Liver (tissue), 9 donors: ENCODE results near the gene RGS10. TPM values are rescaled to one million over a fixed set of nuclear protein-coding genes. Genes with fewer than 3 reads are reported as not detected.

ENCODE experiments used
- DNase-seq: peaks from one replicate; pipeline ENCODE4 v3.0.0-alpha.2; 2017; ENCODE audit warnings: low spot score
- H3K27ac ChIP-seq, 2 donors: one replicate each; pipeline ENCODE4 v1.7.0; 2013; ENCODE audit warnings: inconsistent platforms in 2 of 2, low read length in 2 of 2, control low read depth in 1 of 2, low read depth in 1 of 2, mild to moderate bottlenecking in 1 of 2
- H3K27me3 ChIP-seq, 4 donors: one replicate each; pipeline versions ENCODE4 v1.6.1 to v1.7.0; 2013; ENCODE audit warnings: low read length in 3 of 4, inconsistent platforms in 1 of 4, mild to moderate bottlenecking in 1 of 4, moderate library complexity in 1 of 4; ENCODE audit not compliant: control insufficient read depth in 4 of 4, insufficient read depth in 4 of 4
- H3K36me3 ChIP-seq, 4 donors: one replicate each; pipeline versions ENCODE4 v1.6.1 to v1.7.0; 2013; ENCODE audit warnings: low read length in 3 of 4, mild to moderate bottlenecking in 3 of 4, low read depth in 1 of 4, moderate library complexity in 1 of 4; ENCODE audit not compliant: control insufficient read depth in 4 of 4, insufficient read depth in 3 of 4
- H3K4me1 ChIP-seq, 4 donors: one replicate each; pipeline versions ENCODE4 v1.6.1 to v1.7.0; 2013; ENCODE audit warnings: low read length in 3 of 4, mild to moderate bottlenecking in 3 of 4, moderate library complexity in 1 of 4; ENCODE audit not compliant: control insufficient read depth in 4 of 4, insufficient read depth in 4 of 4
- H3K4me3 ChIP-seq, 3 donors: one replicate each; pipeline versions ENCODE4 v1.6.1 to v1.7.0; 2013; ENCODE audit warnings: low read length in 3 of 3, control low read depth in 1 of 3, low read depth in 1 of 3, mild to moderate bottlenecking in 1 of 3
- H3K9ac ChIP-seq, 2 donors: one replicate each; pipeline ENCODE4 v1.7.0; 2013; ENCODE audit warnings: low read length in 2 of 2, mild to moderate bottlenecking in 2 of 2, moderate library complexity in 2 of 2, control low read depth in 1 of 2, low read depth in 1 of 2
- H3K9me3 ChIP-seq, 4 donors: one replicate each; pipeline versions ENCODE4 v1.6.1 to v1.7.0; 2013; ENCODE audit warnings: low read length in 3 of 4; ENCODE audit not compliant: control insufficient read depth in 4 of 4
- EGR1 ChIP-seq, 2 donors: IDR thresholded peaks; 2 replicates each; pipeline ENCODE4 v1.6.1; 2016 to 2018; ENCODE audit warnings: antibody characterized with exemption in 2 of 2, low read depth in 2 of 2
- FOXA1 ChIP-seq: IDR thresholded peaks from 2 replicates; pipeline ENCODE4 v1.6.1; 2016; ENCODE audit warnings: antibody characterized with exemption
- FOXA2 ChIP-seq: IDR thresholded peaks from 2 replicates; pipeline ENCODE4 v1.6.1; 2016; ENCODE audit warnings: antibody characterized with exemption
- GABPA ChIP-seq, 2 donors: IDR thresholded peaks in 1 of 2; conservative IDR thresholded peaks in 1 of 2; 2 replicates each; pipeline ENCODE4 v1.6.1; 2016; ENCODE audit warnings: antibody characterized with exemption in 2 of 2, mild to moderate bottlenecking in 1 of 2, moderate library complexity in 1 of 2
- HNF4A ChIP-seq, 2 donors: conservative IDR thresholded peaks; 2 replicates each; pipeline ENCODE4 v1.6.1; 2016; ENCODE audit warnings: antibody characterized with exemption in 2 of 2, mild to moderate bottlenecking in 2 of 2
- HNF4G ChIP-seq: IDR thresholded peaks from 2 replicates; pipeline ENCODE4 v1.6.1; 2016; ENCODE audit warnings: antibody characterized with exemption
- JUND ChIP-seq, 2 donors: IDR thresholded peaks; 2 replicates each; pipeline ENCODE4 v1.6.1; 2016; ENCODE audit warnings: antibody characterized with exemption in 2 of 2
- NR2F2 ChIP-seq: IDR thresholded peaks from 2 replicates; pipeline ENCODE4 v1.6.1; 2016; ENCODE audit warnings: antibody characterized with exemption
- RAD21 ChIP-seq, 2 donors: IDR thresholded peaks; 2 replicates each; pipeline ENCODE4 v1.6.1; 2016; ENCODE audit warnings: antibody characterized with exemption in 2 of 2, mild to moderate bottlenecking in 2 of 2
- REST ChIP-seq: IDR thresholded peaks from 2 replicates; pipeline ENCODE4 v1.6.1; 2016; ENCODE audit warnings: antibody characterized with exemption, mild to moderate bottlenecking
- RXRA ChIP-seq, 2 donors: IDR thresholded peaks; 2 replicates each; pipeline ENCODE4 v1.6.1; 2017 to 2018; ENCODE audit warnings: antibody characterized with exemption in 2 of 2, mild to moderate bottlenecking in 1 of 2
- SP1 ChIP-seq: IDR thresholded peaks from 2 replicates; pipeline ENCODE4 v1.6.1; 2018; ENCODE audit warnings: antibody characterized with exemption, mild to moderate bottlenecking
- TAF1 ChIP-seq: conservative IDR thresholded peaks from 2 replicates; pipeline ENCODE4 v1.6.1; 2016; ENCODE audit warnings: antibody characterized with exemption, mild to moderate bottlenecking
- YY1 ChIP-seq: IDR thresholded peaks from 2 replicates; pipeline ENCODE4 v1.6.1; 2016; ENCODE audit warnings: antibody characterized with exemption, mild to moderate bottlenecking
- WGBS: extraction: QIAGEN DNeasy Blood & Tissue Kit; methylation state at CpG from one replicate; pipeline ENCODE4 v1.1.7; 2013; 5-methylcytosine and 5-hydroxymethylcytosine counted together
- polyA plus RNA-seq, 2 donors: library from polyadenylated mRNA; stranded (reverse) in 1 of 2; unstranded in 1 of 2; fragments of 200-250 nt in 1 of 2; fragments of >200 nt in 1 of 2; fragmentation: Nextera tagmentation in 1 of 2; extraction: Ambion mirVana in 1 of 2; gene quantifications; one replicate each; pipeline versions ENCODE4 v1.2.1 to v1.2.3, GENCODE V29; 2013 to 2015
- total RNA-seq, 2 donors: library from RNA; depleted of rRNA; stranded (reverse); fragments of >200 nt; gene quantifications; one replicate each; pipeline ENCODE4 v1.2.3, GENCODE V29; 2014
- TF ChIP-seq, protein P1 (sequence below): IDR thresholded peaks from 2 replicates; pipeline ENCODE4 v1.6.1; 2016; ENCODE audit warnings: antibody characterized with exemption
- TF ChIP-seq, protein P2 (sequence below): IDR thresholded peaks from 2 replicates; pipeline ENCODE4 v1.6.1; 2016; ENCODE audit warnings: antibody characterized with exemption
- TF ChIP-seq, protein P3 (sequence below): fragments of 150-350 bp; IDR thresholded peaks from 2 replicates; pipeline ENCODE4 v1.5.1; 2017; ENCODE audit warnings: improper control_type of control experiment, low read depth, low read length; ENCODE audit not compliant: missing input control
- TF ChIP-seq, protein P4 (sequence below): IDR thresholded peaks from 2 replicates; pipeline ENCODE4 v1.6.1; 2016; ENCODE audit warnings: antibody characterized with exemption
- donor health status: healthy.
- donor health status: healthy.
- donor health status: healthy.
- donor health status: healthy.
- donor health status: healthy.

RGS10 gene
- total and polyA plus RNA-seq, 4 donors = 1.8 to 51.9 (median 2.2) TPM

DNA sequence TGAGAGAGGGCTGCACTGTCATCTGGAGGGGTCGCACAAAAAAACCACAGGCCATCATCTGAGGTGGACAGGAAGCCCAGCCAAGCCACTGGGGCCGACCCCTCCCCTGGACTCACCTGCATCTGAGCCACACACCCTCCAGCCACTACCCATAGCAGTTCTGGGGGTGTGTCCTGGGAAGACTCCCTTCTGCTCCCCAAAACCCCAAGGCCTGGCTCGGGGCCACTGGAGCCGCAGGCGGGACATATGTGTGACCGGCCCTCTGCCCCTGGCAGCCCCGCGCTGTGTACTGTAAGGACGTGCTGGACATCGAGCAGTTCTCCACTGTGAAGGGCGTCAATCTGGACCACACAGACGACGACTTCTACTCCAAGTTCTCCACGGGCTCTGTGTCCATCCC is 90.1 kb downstream of the RGS10 start (continued):
- TF ChIP-seq REST = no peak
- no peak for TF ChIP-seq FOXA2

DNA sequence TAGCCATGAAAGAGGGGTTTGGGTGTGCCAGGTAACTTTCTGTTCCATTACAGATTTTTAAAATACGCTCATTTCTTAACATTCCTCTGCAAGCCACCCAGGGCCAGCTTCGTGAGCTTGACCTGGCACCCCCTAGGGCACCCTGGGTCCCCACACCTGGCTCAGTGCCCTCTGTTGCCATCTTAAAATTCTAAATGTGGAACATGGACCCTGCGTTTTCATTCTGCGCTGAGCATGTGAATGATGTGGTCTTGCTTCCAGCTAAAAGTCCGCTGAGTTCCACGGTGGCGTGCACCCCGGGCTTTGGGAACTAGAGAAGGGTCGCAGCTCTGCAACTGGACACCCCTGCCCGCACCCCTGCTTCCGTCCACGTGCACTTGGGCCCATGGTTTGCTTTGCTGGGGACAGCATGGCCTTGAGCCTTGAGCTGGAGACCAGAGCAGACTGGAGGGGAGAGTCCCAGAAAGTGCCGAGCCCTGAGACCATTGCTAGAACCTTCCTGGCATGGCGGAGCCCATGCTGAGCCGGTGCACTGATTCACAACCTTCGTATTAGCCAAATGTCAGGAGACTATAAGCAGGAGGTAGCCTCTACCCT is 91.1 kb downstream of the RGS10 start:
- WGBS = 96% methylated on average over 16 of the region's 16 CpGs
- no peaks in the 10 kb centered on the region for H3K9me3 ChIP-seq
- no peak for TF ChIP-seq HNF4A (conservative IDR thresholded peaks at IDR 0.05)
- TF ChIP-seq, protein P1, sequence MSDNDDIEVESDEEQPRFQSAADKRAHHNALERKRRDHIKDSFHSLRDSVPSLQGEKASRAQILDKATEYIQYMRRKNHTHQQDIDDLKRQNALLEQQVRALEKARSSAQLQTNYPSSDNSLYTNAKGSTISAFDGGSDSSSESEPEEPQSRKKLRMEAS = no peak
- TF ChIP-seq FOXA2 = no peak
- TF ChIP-seq, protein P2, sequence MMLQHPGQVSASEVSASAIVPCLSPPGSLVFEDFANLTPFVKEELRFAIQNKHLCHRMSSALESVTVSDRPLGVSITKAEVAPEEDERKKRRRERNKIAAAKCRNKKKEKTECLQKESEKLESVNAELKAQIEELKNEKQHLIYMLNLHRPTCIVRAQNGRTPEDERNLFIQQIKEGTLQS = no peak
- TF ChIP-seq RXRA (IDR thresholded peaks at IDR 0.05) = no peak
- no peak for TF ChIP-seq RAD21 (IDR thresholded peaks at IDR 0.05)
- TF ChIP-seq YY1 = no peak
- no peak for TF ChIP-seq JUND (IDR thresholded peaks at IDR 0.05)
- TF ChIP-seq FOXA1 = no peak
- TF ChIP-seq, protein P3, sequence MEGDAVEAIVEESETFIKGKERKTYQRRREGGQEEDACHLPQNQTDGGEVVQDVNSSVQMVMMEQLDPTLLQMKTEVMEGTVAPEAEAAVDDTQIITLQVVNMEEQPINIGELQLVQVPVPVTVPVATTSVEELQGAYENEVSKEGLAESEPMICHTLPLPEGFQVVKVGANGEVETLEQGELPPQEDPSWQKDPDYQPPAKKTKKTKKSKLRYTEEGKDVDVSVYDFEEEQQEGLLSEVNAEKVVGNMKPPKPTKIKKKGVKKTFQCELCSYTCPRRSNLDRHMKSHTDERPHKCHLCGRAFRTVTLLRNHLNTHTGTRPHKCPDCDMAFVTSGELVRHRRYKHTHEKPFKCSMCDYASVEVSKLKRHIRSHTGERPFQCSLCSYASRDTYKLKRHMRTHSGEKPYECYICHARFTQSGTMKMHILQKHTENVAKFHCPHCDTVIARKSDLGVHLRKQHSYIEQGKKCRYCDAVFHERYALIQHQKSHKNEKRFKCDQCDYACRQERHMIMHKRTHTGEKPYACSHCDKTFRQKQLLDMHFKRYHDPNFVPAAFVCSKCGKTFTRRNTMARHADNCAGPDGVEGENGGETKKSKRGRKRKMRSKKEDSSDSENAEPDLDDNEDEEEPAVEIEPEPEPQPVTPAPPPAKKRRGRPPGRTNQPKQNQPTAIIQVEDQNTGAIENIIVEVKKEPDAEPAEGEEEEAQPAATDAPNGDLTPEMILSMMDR = no peak
- TF ChIP-seq NR2F2 = no peak
- TF ChIP-seq EGR1 (IDR thresholded peaks at IDR 0.05; ENCODE audit: low read depth in 2 of 2) = no peak
- no peak for TF ChIP-seq TAF1
- no peak for TF ChIP-seq SP1
- no peak for TF ChIP-seq HNF4G
- TF ChIP-seq GABPA (IDR thresholded peaks at IDR 0.05 in 1 of 2, conservative IDR thresholded peaks at IDR 0.05 in 1 of 2) = no peak
- TF ChIP-seq, protein P4, sequence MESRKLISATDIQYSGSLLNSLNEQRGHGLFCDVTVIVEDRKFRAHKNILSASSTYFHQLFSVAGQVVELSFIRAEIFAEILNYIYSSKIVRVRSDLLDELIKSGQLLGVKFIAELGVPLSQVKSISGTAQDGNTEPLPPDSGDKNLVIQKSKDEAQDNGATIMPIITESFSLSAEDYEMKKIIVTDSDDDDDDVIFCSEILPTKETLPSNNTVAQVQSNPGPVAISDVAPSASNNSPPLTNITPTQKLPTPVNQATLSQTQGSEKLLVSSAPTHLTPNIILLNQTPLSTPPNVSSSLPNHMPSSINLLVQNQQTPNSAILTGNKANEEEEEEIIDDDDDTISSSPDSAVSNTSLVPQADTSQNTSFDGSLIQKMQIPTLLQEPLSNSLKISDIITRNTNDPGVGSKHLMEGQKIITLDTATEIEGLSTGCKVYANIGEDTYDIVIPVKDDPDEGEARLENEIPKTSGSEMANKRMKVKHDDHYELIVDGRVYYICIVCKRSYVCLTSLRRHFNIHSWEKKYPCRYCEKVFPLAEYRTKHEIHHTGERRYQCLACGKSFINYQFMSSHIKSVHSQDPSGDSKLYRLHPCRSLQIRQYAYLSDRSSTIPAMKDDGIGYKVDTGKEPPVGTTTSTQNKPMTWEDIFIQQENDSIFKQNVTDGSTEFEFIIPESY = no peak
- H3K27ac ChIP-seq = no peak overlapping the region
- no peaks in the 10 kb centered on the region for H3K4me1 ChIP-seq
- peaks cover 0 to 2% (median 0%) of the 10 kb centered on the region in 4 donors for H3K36me3 ChIP-seq
- H3K4me3 ChIP-seq = no peak overlapping the region
- no peak overlapping the region for H3K9ac ChIP-seq
- H3K27me3 ChIP-seq = no peaks in the 10 kb centered on the region
- DNase-seq = no peak
